ENCODE results near the gene REG4. TPM values are rescaled to one million over a fixed set of nuclear protein-coding genes. Genes with fewer than 3 reads are reported as not detected.

The REG4 gene
- total RNA-seq, 1 experiment from 2014 or later = not detected

- peaks cover 33% of the 10 kb centered on the region for H3K27me3 Mint-ChIP-seq (ENCODE audit: insufficient read depth, unreplicated experiment)
- TF ChIP-seq CTCF (IDR thresholded peaks at IDR 0.05; ENCODE audit: unreplicated experiment) = no peak
- no peak overlapping the region for H3K27ac Mint-ChIP-seq (ENCODE audit: low read depth, unreplicated experiment)
- no peaks in the 10 kb centered on the region for H3K4me1 Mint-ChIP-seq (ENCODE audit: insufficient read depth, unreplicated experiment)
- no peaks in the 10 kb centered on the region for H3K36me3 Mint-ChIP-seq (ENCODE audit: insufficient read depth, unreplicated experiment)
- no peaks in the 10 kb centered on the region for H3K9me3 Mint-ChIP-seq (ENCODE audit: unreplicated experiment)
- intact Hi-C loops (cut with micrococcal nuclease) = no loop called here
- ChIA-PET POLR2A (no interaction called here), CTCF (interaction anchor here (0.8 to 7.4 kb wide), 2 partner anchors 8 to 15 kb away, joined by 3 to 65 read pairs; no protein-coding TSS in a partner anchor)
- H3K4me3 Mint-ChIP-seq (ENCODE audit: unreplicated experiment) = no peak overlapping the region
- no peak for DNase-seq (ENCODE audit: unreplicated experiment)
- no TSS peak for BruUV-seq (replicated peaks)
These were observed 58.7 kb downstream of the REG4 start for GRCh38 chr1:119752592-119752991.

GRCh38 chr1:119748040-119748439 lies 63.2 kb downstream of the REG4 start:
- no TSS peak for BruUV-seq (replicated peaks)
- no peak overlapping the region for H3K27ac Mint-ChIP-seq (ENCODE audit: low read depth, unreplicated experiment)
- DNase-seq (ENCODE audit: unreplicated experiment) = no peak
- no peak overlapping the region for H3K4me3 Mint-ChIP-seq (ENCODE audit: unreplicated experiment)
- intact Hi-C loops (cut with micrococcal nuclease) = no loop called here
- ChIA-PET CTCF (interaction anchor here (0.6 to 3.9 kb wide), 6 partner anchors 14 to 174 kb away, joined by 3 to 36 read pairs (median 3); no protein-coding TSS in a partner anchor), POLR2A (no interaction called here)
- no peaks in the 10 kb centered on the region for H3K4me1 Mint-ChIP-seq (ENCODE audit: insufficient read depth, unreplicated experiment)
- H3K27me3 Mint-ChIP-seq (ENCODE audit: insufficient read depth, unreplicated experiment) = peaks cover 33% of the 10 kb centered on the region
- peaks cover 13% of the 10 kb centered on the region for H3K36me3 Mint-ChIP-seq (ENCODE audit: insufficient read depth, unreplicated experiment)
- no peak for TF ChIP-seq CTCF (IDR thresholded peaks at IDR 0.05; ENCODE audit: unreplicated experiment)
- H3K9me3 Mint-ChIP-seq (ENCODE audit: unreplicated experiment) = no peaks in the 10 kb centered on the region

- no peaks in the 10 kb centered on the region for H3K9me3 Mint-ChIP-seq (ENCODE audit: unreplicated experiment)
- DNase-seq (ENCODE audit: unreplicated experiment) = no peak
- BruUV-seq (replicated peaks) = no TSS peak
- H3K4me1 Mint-ChIP-seq (ENCODE audit: insufficient read depth, unreplicated experiment) = peaks cover 2% of the 10 kb centered on the region
- ChIA-PET CTCF (interaction anchor here (0.6 to 3.9 kb wide), 8 partner anchors 13 to 196 kb away, joined by 3 to 36 read pairs (median 3); no protein-coding TSS in a partner anchor), POLR2A (interaction anchor here (0.6 to 0.9 kb wide), 2 partner anchors 39 to 181 kb away, joined by 3 read pairs; no protein-coding TSS in a partner anchor)
- H3K36me3 Mint-ChIP-seq (ENCODE audit: insufficient read depth, unreplicated experiment) = peaks cover 13% of the 10 kb centered on the region
- H3K27ac Mint-ChIP-seq (ENCODE audit: low read depth, unreplicated experiment) = no peak overlapping the region
- H3K27me3 Mint-ChIP-seq (ENCODE audit: insufficient read depth, unreplicated experiment) = peaks cover 31% of the 10 kb centered on the region
- TF ChIP-seq CTCF (IDR thresholded peaks at IDR 0.05; ENCODE audit: unreplicated experiment) = no peak
- intact Hi-C loops (cut with micrococcal nuclease) = no loop called here
- no peak overlapping the region for H3K4me3 Mint-ChIP-seq (ENCODE audit: unreplicated experiment)
These were observed 63.8 kb downstream of the REG4 start for GRCh38 chr1:119747451-119747850.

- no TSS peak for BruUV-seq (replicated peaks)
- Mint-ChIP-seq H3K36me3 (ENCODE audit: insufficient read depth, unreplicated experiment) (peaks cover 20% of the 10 kb centered on the region), H3K4me1 (ENCODE audit: insufficient read depth, unreplicated experiment) (peaks cover 6% of the 10 kb centered on the region), H3K27ac (ENCODE audit: low read depth, unreplicated experiment) (no peak overlapping the region), H3K9me3 (ENCODE audit: unreplicated experiment) (no peaks in the 10 kb centered on the region), H3K4me3 (ENCODE audit: unreplicated experiment) (no peak overlapping the region), H3K27me3 (ENCODE audit: insufficient read depth, unreplicated experiment) (peaks cover 10% of the 10 kb centered on the region)
- CTCF ChIA-PET = interaction anchor here (0.6 to 3.9 kb wide), 30 partner anchors 10 to 433 kb away, joined by 3 to 65 read pairs (median 5); no protein-coding TSS in a partner anchor
- DNase-seq (ENCODE audit: unreplicated experiment) = no peak
- TF ChIP-seq CTCF (IDR thresholded peaks at IDR 0.05; ENCODE audit: unreplicated experiment) = no peak
- intact Hi-C loops (cut with micrococcal nuclease) = no loop called here
- POLR2A ChIA-PET = no interaction called here
These were observed 66.2 kb downstream of the REG4 start for GRCh38 chr1:119745034-119745433.
